HG02885 (cell line): ENCODE measurements around the gene LBX2.

Experiments
- ATAC-seq: cut with Tn5 transposase; IDR thresholded peaks from one replicate; pipeline ENCODE4 v1.9.1; 2021; ENCODE audit warnings: mild to moderate bottlenecking; ENCODE audit not compliant: unreplicated experiment, poor library complexity

LBX2 gene

GRCh38 chr2:74499267-74499939, at the start of gene LBX2:
Gene LBX2 (minus strand): TSS chr2:74499603. CDS start chr2:74499537, 66 bp downstream.
- ATAC-seq, result no peak

- no peak for ATAC-seq
Observed at GRCh38 chr2:74548285-74548899, 49.0 kb upstream of the LBX2 start.

- no peak for ATAC-seq
Observed at GRCh38 chr2:74546004-74546403, 46.6 kb upstream of the LBX2 start.

GRCh38 chr2:74544634-74545033, 45.2 kb upstream of the LBX2 start:
- no peak for ATAC-seq

GRCh38 chr2:74542978-74543377, 43.6 kb upstream of the LBX2 start:
- ATAC-seq, result no peak

GRCh38 chr2:74540291-74540690, 40.9 kb upstream of the LBX2 start:
- ATAC-seq, result no peak

- ATAC-seq, result peak; percentile 52
Observed at GRCh38 chr2:74538881-74539339, 39.5 kb upstream of the LBX2 start.

GRCh38 chr2:74537140-74537539, 37.7 kb upstream of the LBX2 start:
- ATAC-seq, result no peak

- no peak for ATAC-seq
Observed at GRCh38 chr2:74536166-74536950, 37.0 kb upstream of the LBX2 start.

- ATAC-seq, result no peak
Observed at GRCh38 chr2:74535440-74535965, 36.1 kb upstream of the LBX2 start.

- ATAC-seq, result no peak
Observed at GRCh38 chr2:74534411-74534810, 35.0 kb upstream of the LBX2 start.

GRCh38 chr2:74533464-74533863, 34.1 kb upstream of the LBX2 start:
- ATAC-seq, result no peak

- ATAC-seq, result no peak
Observed at GRCh38 chr2:74532222-74532621, 32.8 kb upstream of the LBX2 start.

GRCh38 chr2:74531666-74532065, 32.3 kb upstream of the LBX2 start:
- ATAC-seq, result no peak

GRCh38 chr2:74530239-74531187, 31.1 kb upstream of the LBX2 start:
- peak; percentile 25 for ATAC-seq

GRCh38 chr2:74529357-74530238, 30.2 kb upstream of the LBX2 start, which contains the start of the genes AUP1 and HTRA2:
Gene AUP1 (minus strand): TSS chr2:74529706. CDS start chr2:74529629, 77 bp downstream.
Gene HTRA2 (plus strand): TSS chr2:74529933. CDS start chr2:74530007, 74 bp downstream.
- ATAC-seq, result peak; percentile 82

GRCh38 chr2:74528600-74529356, 29.4 kb upstream of the LBX2 start:
- ATAC-seq, result peak; percentile 5

GRCh38 chr2:74527741-74528140, 28.3 kb upstream of the LBX2 start:
- no peak for ATAC-seq
